HepG2 (cell line): ENCODE data around the gene SFMBT1. TPM values are rescaled to one million over a fixed set of nuclear protein-coding genes. Genes with fewer than 3 reads are reported as not detected.
"Not testable (repeated sequence)": the region's sequence is repeated elsewhere in the genome, so short reads cannot be mapped to it uniquely, and the experiment has no call there.

ENCODE experiments used
- ATAC-seq: fragments of 200-7000 bp; cut with Tn5 transposase; 3 replicates; pipeline ENCODE4 v1.9.1; 2020; ENCODE audit warnings: mild to moderate bottlenecking, moderate library complexity
- BruUV-seq: library from RNA; stranded (reverse); fragments of 400-500 nt; replicated peaks from 2 replicates; lab custom pipeline; 2021; lab: Mats Ljungman, UMichigan
- CTCF ChIA-PET: fragments of 300-600 bp; formaldehyde crosslinking; extraction: SDS; loops from one replicate; lab custom pipeline; 2021; ENCODE audit warnings: low total read pairs, inconsistent platforms, low intra/inter-chr PET ratio; lab: Yijun Ruan, JAX
- POLR2A ChIA-PET: fragments of 350-600 bp; sonication (Branson Sonifier 250); formaldehyde crosslinking; loops from one replicate; lab custom pipeline; 2020; ENCODE audit warnings: antibody characterized with exemption, inconsistent platforms; lab: Yijun Ruan, JAX
- DNase-seq: peaks from one replicate; pipeline ENCODE4 v3.0.0-alpha.2; 2015; ENCODE audit warnings: low spot score
- FAIRE-seq: peaks from 3 replicates; lab custom pipeline; 2011; peaks lifted over from hg19 to GRCh38; lab: Jason Lieb, UNC
- H2AFZ ChIP-seq: one replicate; pipeline ENCODE4 v1.6.1; 2011; ENCODE audit warnings: low read length, inconsistent platforms
- H3K27ac ChIP-seq: fragments of 300-600 bp; 3 replicates; pipeline ENCODE4 v1.8.0; 2011; ENCODE audit warnings: mixed run types, mild to moderate bottlenecking, mixed read lengths, low read length, inconsistent platforms; ENCODE audit not compliant: insufficient read depth; ENCODE audit errors: extremely low read length
- H3K27me3 ChIP-seq, 2 experiments: fragments of 200-600 bp in 1 of 2; 2 replicates in 1 of 2; 3 replicates in 1 of 2; pipeline versions ENCODE4 v1.6.0 to v1.8.0; 2011; ENCODE audit warnings: low read length in 2 of 2, mild to moderate bottlenecking in 2 of 2, moderate library complexity in 2 of 2, inconsistent platforms in 1 of 2; ENCODE audit not compliant: insufficient read depth in 2 of 2, control insufficient read depth in 1 of 2
- H3K36me3 ChIP-seq, 2 experiments: fragments of 200-600 bp in 1 of 2; replicated peaks in 1 of 2; 2 replicates in 1 of 2; 3 replicates in 1 of 2; pipeline versions ENCODE4 v1.5.1 to v1.8.0; 2011; ENCODE audit warnings: low read length in 2 of 2, inconsistent platforms in 1 of 2; ENCODE audit not compliant: insufficient read depth in 2 of 2, control insufficient read depth in 1 of 2
- H3K4me1 ChIP-seq: 2 replicates; pipeline ENCODE4 v1.5.1; 2012; ENCODE audit warnings: low read length, inconsistent platforms; ENCODE audit not compliant: insufficient read depth
- H3K4me2 ChIP-seq: 2 replicates; pipeline ENCODE4 v1.6.0; 2011; ENCODE audit warnings: low read depth, low read length, inconsistent platforms
- H3K4me3 ChIP-seq, 3 experiments: fragments of 200-600 bp in 1 of 3; sonication (generic), shearing (Covaris generic) in 1 of 3; replicated peaks in 1 of 3; 2 replicates each; pipeline ENCODE4 v1.5.1; 2011 to 2016; ENCODE audit warnings: low read length in 3 of 3, inconsistent platforms in 2 of 3, low read depth in 2 of 3, mild to moderate bottlenecking in 2 of 3, control low read depth in 1 of 3, mixed read lengths in 1 of 3; ENCODE audit not compliant: insufficient read depth in 1 of 3
- H3K79me2 ChIP-seq: one replicate; pipeline ENCODE4 v1.6.1; 2011; ENCODE audit warnings: low read length, inconsistent platforms; ENCODE audit not compliant: insufficient read depth
- H3K9ac ChIP-seq: 2 replicates; pipeline ENCODE4 v1.6.0; 2011; ENCODE audit warnings: mild to moderate bottlenecking, low read depth, low read length, inconsistent platforms; ENCODE audit not compliant: insufficient read depth
- H3K9me3 ChIP-seq: 2 replicates; pipeline ENCODE4 v1.5.1; 2012; ENCODE audit warnings: mild to moderate bottlenecking, low read length
- H4K20me1 ChIP-seq: 2 replicates; pipeline ENCODE4 v1.6.0; 2011; ENCODE audit warnings: inconsistent platforms, mild to moderate bottlenecking, low read length, moderate library complexity; ENCODE audit not compliant: insufficient read depth
- HNF4A ChIP-seq: sonication (generic); formaldehyde crosslinking; IDR thresholded peaks from 2 replicates; pipeline ENCODE4 v1.4.0; 2020; ENCODE audit warnings: missing genetic modification reagents
- HNF4G ChIP-seq, 2 experiments: sonication (generic) in 1 of 2; formaldehyde crosslinking in 1 of 2; IDR thresholded peaks; 2 replicates each; pipeline versions ENCODE4 v1.4.0 to v1.6.1; 2011 to 2020; ENCODE audit warnings: borderline replicate concordance in 2 of 2, low read depth in 2 of 2, mild to moderate bottlenecking in 2 of 2, low read length in 1 of 2, missing genetic modification reagents in 1 of 2, moderate library complexity in 1 of 2
- SALL1 ChIP-seq: sonication (generic); formaldehyde crosslinking; IDR thresholded peaks from 2 replicates; pipeline ENCODE4 v1.8.0; 2022; ENCODE audit warnings: mild to moderate bottlenecking, missing genetic modification reagents
- ZNF263 ChIP-seq: sonication (generic); formaldehyde crosslinking; IDR thresholded peaks from 2 replicates; pipeline ENCODE4 v1.4.0; 2020; ENCODE audit warnings: missing genetic modification reagents
- WGBS: methylation state at CpG from one replicate; pipeline ENCODE4 v1.1.6; 2017; ENCODE audit warnings: low lambda C conversion rate; 5-methylcytosine and 5-hydroxymethylcytosine counted together
- in situ Hi-C: cut with HindIII; loops from 2 replicates; pipeline ENCODE4 v1.10.0; 2017; ENCODE audit warnings: low pct_unique_long_range_greater_than_20kb; ENCODE audit not compliant: extremely low pct_ligation_motif_present
- intact Hi-C: fragments of 100-400 bp; cut with micrococcal nuclease; formaldehyde crosslinking; loops from one replicate; pipeline ENCODE4 v1.10.0; 2022; ENCODE audit not compliant: unreplicated experiment
- polyA plus RNA-seq, 8 experiments: library from polyadenylated mRNA; depleted of rRNA in 3 of 8; stranded (reverse) in 7 of 8; unstranded in 1 of 8; fragments of >200 nt; fragmentation: Illumina TruSeq in 4 of 8; extraction: Trizol in 4 of 8; gene quantifications; 2 replicates each; pipeline versions ENCODE4 v1.2.1 to v1.2.3, GENCODE V29; 2011 to 2016; ENCODE audit warnings: low read depth in 4 of 8, missing spikeins in 1 of 8, mixed read lengths in 1 of 8; ENCODE audit not compliant: insufficient read depth in 1 of 8
- total RNA-seq, 5 experiments: library from RNA; depleted of rRNA; stranded (reverse); fragments of >200 nt; fragmentation: Illumina TruSeq; extraction: Trizol; gene quantifications; 2 replicates each; pipeline ENCODE4 v1.2.3, GENCODE V29; 2016; ENCODE audit warnings: low read depth in 1 of 5

The SFMBT1 gene
- total and polyA plus RNA-seq, 2 of the 13 experiments (the other 11 are each of a cell fraction or from before 2014, with no cell fraction given): 3.8 to 12.8 TPM

DNA sequence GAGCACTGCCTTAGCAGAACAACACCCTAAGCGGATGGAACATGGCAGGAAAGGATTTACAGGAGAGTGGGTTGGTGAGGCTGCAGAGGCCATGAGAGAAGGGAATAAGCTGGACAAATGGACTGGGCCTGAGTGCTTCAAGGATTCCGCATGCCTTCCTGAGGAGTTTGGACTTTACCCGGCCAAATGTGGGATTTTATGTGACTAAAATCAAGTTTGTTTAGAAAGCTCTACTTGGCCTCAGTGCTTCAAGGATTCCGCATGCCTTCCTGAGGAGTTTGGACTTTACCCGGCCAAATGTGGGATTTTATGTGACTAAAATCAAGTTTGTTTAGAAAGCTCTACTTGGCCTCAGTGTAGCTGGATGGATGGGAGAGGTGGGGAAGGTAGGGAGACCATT lies 10.9 kb downstream of the SFMBT1 start:
- H3K4me1 ChIP-seq: peaks cover 68% of the 10 kb centered on the region
- ATAC-seq (peak; percentile 60), FAIRE-seq (peak; percentile 73)
- H3K4me3 ChIP-seq; intact Hi-C loops; DNase-seq; CTCF ChIA-PET; H3K9ac ChIP-seq; H3K9me3 ChIP-seq; H2AFZ ChIP-seq; H3K36me3 ChIP-seq; in situ Hi-C loops; H3K27me3 ChIP-seq; BruUV-seq; TF ChIP-seq HNF4G (CRISPR knock-in tag; IDR thresholded peaks at IDR 0.05; ENCODE audit: borderline replicate concordance, low read depth): not testable (repeated sequence)
- TF ChIP-seq HNF4A (CRISPR knock-in tag) (peak; percentile 45), HNF4G (IDR thresholded peaks at IDR 0.05; ENCODE audit: borderline replicate concordance, low read depth, low read length) (peak; percentile 8; the same call in 1 of the 2 replicates), SALL1 (CRISPR knock-in tag) (0 out of 2 replicates have a peak, but pooled peaks have one; percentile 12), ZNF263 (peak; percentile 52; the same call in 1 of the 2 replicates)
- H3K27ac ChIP-seq: peak overlapping the region; percentile 53
- H3K4me2 ChIP-seq: peak overlapping the region; percentile 26; the same call in 1 of the 2 replicates
- POLR2A ChIA-PET: interaction anchor here (0.8 kb wide), 1 partner anchor 11 kb away, joined by 5 read pairs; the partner anchor contains the start of gene SFMBT1
- peaks cover 17% of the 10 kb centered on the region for H3K79me2 ChIP-seq
- peaks cover 12% of the 10 kb centered on the region; the same call in 1 of the 2 replicates for H4K20me1 ChIP-seq
- 26% methylated on average over 5 of the region's 5 CpGs for WGBS

DNA sequence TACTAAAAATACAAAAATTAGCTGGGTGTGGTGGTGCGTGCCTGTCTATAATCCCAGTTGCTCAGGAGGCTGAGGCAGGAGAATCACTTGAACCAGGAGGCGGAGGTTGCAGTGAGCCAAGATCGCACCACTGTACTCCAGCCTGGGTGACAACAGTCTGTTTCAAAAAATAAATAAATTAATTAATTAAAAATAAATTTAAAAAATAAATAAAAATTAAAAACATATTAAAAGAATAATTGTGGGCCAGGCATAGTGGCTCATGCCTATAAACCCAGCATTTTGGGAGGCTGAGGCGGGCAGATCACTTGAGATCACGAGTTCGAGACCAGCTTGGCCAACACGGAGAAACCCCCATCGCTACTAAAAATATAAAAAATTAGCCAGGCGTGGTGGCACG lies 11.5 kb downstream of the SFMBT1 start:
- H3K27me3 ChIP-seq, ATAC-seq, H3K9me3 ChIP-seq, H3K4me3 ChIP-seq, H4K20me1 ChIP-seq, H3K36me3 ChIP-seq, DNase-seq, FAIRE-seq, H2AFZ ChIP-seq, intact Hi-C loops, in situ Hi-C loops, BruUV-seq, H3K9ac ChIP-seq, H3K4me2 ChIP-seq, CTCF ChIA-PET: not testable (repeated sequence)
- Histone ChIP-seq H3K4me1 (peaks cover 62% of the 10 kb centered on the region), H3K79me2 (peaks cover 13% of the 10 kb centered on the region), H3K27ac (peak overlapping the region; percentile 53)
- POLR2A ChIA-PET: interaction anchor here (0.8 kb wide), 1 partner anchor 11 kb away, joined by 5 read pairs; the partner anchor contains the start of gene SFMBT1
- 97% methylated on average over 10 of the region's 10 CpGs for WGBS
